LNCaP clone FGC (cell line): ENCODE data around the gene ALDH6A1.

ENCODE experiments used
- DNase-seq: peaks from one replicate; pipeline ENCODE4 v3.0.0-alpha.2; 2011; ENCODE audit warnings: low read depth
- H3K4me3 ChIP-seq: 2 replicates; pipeline ENCODE4 v1.5.1; 2011; ENCODE audit warnings: mild to moderate bottlenecking, low read depth, low read length, control low read depth
- CTCF ChIP-seq: IDR thresholded peaks from 2 replicates; pipeline ENCODE4 v1.5.1; 2012; ENCODE audit warnings: mild to moderate bottlenecking; ENCODE audit not compliant: control insufficient read depth, insufficient read depth; ENCODE audit errors: extremely low read depth

The ALDH6A1 gene

GRCh38 chr14:74015963-74016362 lies 68.3 kb downstream of the ALDH6A1 start:
- no peak for TF ChIP-seq CTCF
- DNase-seq, result no peak
- no peak overlapping the region for H3K4me3 ChIP-seq

DNA sequence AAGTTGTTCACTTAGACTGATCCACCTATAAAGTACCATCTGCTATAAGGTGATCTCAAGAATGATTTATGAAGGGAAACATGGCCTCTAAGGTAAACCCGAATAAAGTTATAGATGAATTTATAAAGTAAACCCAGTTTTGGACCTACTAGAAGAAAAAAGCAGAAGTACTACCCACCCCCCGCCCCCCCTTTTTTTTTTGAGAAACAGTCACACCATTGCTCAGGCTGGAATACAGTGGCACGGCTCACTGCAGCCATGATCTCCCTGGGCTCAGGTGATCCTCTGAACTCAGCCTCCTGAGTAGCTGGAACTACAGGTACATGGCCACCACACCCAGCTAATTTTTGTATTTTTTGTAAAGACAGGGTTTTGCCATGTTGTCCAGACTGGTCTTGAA lies 69.1 kb downstream of the ALDH6A1 start:
- no peak for TF ChIP-seq CTCF
- DNase-seq, result no peak
- H3K4me3 ChIP-seq, result no peak overlapping the region

GRCh38 chr14:74014299-74014698 lies 70.0 kb downstream of the ALDH6A1 start:
- no peak overlapping the region for H3K4me3 ChIP-seq
- DNase-seq, result no peak
- no peak for TF ChIP-seq CTCF

GRCh38 chr14:74008843-74009499 lies 75.3 kb downstream of the ALDH6A1 start:
- no peak for DNase-seq
- no peak for TF ChIP-seq CTCF
- H3K4me3 ChIP-seq, result no peak overlapping the region
